ENCODE measurements around the gene APOBEC3A. TPM values are rescaled to one million over a fixed set of nuclear protein-coding genes. Genes with fewer than 3 reads are reported as not detected.

APOBEC3A gene
- total and polyA plus RNA-seq, 10 of the 15 experiments (the other 5 are each of a cell fraction or from before 2014, with no cell fraction given) = 0.20 TPM; not detected in 9

DNA sequence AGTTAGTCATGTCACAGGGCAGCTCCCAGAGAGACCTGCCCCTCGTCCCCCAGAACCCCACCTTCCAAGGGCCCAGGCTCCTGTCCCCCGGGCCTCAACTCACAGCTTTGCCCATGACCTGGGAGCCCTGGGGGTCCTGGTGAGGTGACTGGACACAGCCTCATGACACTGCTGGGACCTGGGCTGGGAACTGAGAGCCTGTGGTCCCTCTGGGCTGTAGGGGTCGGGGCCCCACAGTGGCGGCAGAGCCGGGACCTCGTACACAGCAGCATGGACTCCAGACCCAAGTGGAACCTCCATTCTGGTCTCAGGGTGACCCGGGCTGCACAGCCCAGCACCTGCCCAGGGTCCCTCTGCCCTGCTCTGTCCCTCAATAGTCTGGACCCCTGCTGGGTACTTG, 6.9 kb downstream of the APOBEC3A start (continued):
- TF ChIP-seq NKRF (conservative IDR thresholded peaks at IDR 0.05) (no peak), BCLAF1 (IDR thresholded peaks at IDR 0.05) (no peak), TCF12 (IDR thresholded peaks at IDR 0.05; ENCODE audit: low read depth, low read length) (no peak), ZNF274 (IDR thresholded peaks at IDR 0.05; ENCODE audit: insufficient read depth, insufficient read length) (no peak), NR2C2 (IDR thresholded peaks at IDR 0.05; ENCODE audit: borderline replicate concordance, control insufficient read depth, insufficient read length, low read depth) (no peak), BRCA1 (IDR thresholded peaks at IDR 0.05; ENCODE audit: low read depth, low read length) (no peak), IKZF1 (conservative IDR thresholded peaks at IDR 0.05) (no peak), RB1 (IDR thresholded peaks at IDR 0.05; ENCODE audit: borderline replicate concordance) (no peak)
- TF ChIP-seq, protein P1, sequence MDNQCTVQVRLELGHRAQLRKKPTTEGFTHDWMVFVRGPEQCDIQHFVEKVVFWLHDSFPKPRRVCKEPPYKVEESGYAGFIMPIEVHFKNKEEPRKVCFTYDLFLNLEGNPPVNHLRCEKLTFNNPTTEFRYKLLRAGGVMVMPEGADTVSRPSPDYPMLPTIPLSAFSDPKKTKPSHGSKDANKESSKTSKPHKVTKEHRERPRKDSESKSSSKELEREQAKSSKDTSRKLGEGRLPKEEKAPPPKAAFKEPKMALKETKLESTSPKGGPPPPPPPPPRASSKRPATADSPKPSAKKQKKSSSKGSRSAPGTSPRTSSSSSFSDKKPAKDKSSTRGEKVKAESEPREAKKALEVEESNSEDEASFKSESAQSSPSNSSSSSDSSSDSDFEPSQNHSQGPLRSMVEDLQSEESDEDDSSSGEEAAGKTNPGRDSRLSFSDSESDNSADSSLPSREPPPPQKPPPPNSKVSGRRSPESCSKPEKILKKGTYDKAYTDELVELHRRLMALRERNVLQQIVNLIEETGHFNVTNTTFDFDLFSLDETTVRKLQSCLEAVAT (IDR thresholded peaks at IDR 0.05) = no peak
- TF ChIP-seq, protein P2, sequence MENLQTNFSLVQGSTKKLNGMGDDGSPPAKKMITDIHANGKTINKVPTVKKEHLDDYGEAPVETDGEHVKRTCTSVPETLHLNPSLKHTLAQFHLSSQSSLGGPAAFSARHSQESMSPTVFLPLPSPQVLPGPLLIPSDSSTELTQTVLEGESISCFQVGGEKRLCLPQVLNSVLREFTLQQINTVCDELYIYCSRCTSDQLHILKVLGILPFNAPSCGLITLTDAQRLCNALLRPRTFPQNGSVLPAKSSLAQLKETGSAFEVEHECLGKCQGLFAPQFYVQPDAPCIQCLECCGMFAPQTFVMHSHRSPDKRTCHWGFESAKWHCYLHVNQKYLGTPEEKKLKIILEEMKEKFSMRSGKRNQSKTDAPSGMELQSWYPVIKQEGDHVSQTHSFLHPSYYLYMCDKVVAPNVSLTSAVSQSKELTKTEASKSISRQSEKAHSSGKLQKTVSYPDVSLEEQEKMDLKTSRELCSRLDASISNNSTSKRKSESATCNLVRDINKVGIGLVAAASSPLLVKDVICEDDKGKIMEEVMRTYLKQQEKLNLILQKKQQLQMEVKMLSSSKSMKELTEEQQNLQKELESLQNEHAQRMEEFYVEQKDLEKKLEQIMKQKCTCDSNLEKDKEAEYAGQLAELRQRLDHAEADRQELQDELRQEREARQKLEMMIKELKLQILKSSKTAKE (IDR thresholded peaks at IDR 0.05; ENCODE audit: low read depth, poor library complexity, severe bottlenecking) = no peak
